ENCODE data around the gene LTB4R. TPM values are rescaled to one million over a fixed set of nuclear protein-coding genes. Genes with fewer than 3 reads are reported as not detected.

Gene LTB4R
- total RNA-seq, 1 donor from 2014 or later = 5.3 TPM

- no peak overlapping the region for H3K4me3 Mint-ChIP-seq
- DNase-seq (ENCODE audit: low read depth, low spot score) = no peak
- no peaks in the 10 kb centered on the region for H3K9me3 Mint-ChIP-seq
- TF ChIP-seq, protein P1, sequence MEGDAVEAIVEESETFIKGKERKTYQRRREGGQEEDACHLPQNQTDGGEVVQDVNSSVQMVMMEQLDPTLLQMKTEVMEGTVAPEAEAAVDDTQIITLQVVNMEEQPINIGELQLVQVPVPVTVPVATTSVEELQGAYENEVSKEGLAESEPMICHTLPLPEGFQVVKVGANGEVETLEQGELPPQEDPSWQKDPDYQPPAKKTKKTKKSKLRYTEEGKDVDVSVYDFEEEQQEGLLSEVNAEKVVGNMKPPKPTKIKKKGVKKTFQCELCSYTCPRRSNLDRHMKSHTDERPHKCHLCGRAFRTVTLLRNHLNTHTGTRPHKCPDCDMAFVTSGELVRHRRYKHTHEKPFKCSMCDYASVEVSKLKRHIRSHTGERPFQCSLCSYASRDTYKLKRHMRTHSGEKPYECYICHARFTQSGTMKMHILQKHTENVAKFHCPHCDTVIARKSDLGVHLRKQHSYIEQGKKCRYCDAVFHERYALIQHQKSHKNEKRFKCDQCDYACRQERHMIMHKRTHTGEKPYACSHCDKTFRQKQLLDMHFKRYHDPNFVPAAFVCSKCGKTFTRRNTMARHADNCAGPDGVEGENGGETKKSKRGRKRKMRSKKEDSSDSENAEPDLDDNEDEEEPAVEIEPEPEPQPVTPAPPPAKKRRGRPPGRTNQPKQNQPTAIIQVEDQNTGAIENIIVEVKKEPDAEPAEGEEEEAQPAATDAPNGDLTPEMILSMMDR (conservative IDR thresholded peaks at IDR 0.05) = no peak
- H3K36me3 Mint-ChIP-seq (ENCODE audit: low read depth) = no peaks in the 10 kb centered on the region
- peaks cover 45% of the 10 kb centered on the region for H3K27me3 Mint-ChIP-seq (ENCODE audit: low read depth)
- H3K4me1 Mint-ChIP-seq = peaks cover 6% of the 10 kb centered on the region
- no peak overlapping the region for H3K27ac Mint-ChIP-seq (ENCODE audit: unreplicated experiment)
Measured at GRCh38 chr14:24329736-24330135, 18.4 kb downstream of the LTB4R start.

- TF ChIP-seq, protein P1 (conservative IDR thresholded peaks at IDR 0.05) = no peak
- H3K4me3 Mint-ChIP-seq = no peak overlapping the region
- H3K27ac Mint-ChIP-seq (ENCODE audit: unreplicated experiment) = no peak overlapping the region
- peaks cover 59% of the 10 kb centered on the region for H3K27me3 Mint-ChIP-seq (ENCODE audit: low read depth)
- DNase-seq (ENCODE audit: low read depth, low spot score) = no peak
- H3K36me3 Mint-ChIP-seq (ENCODE audit: low read depth) = no peaks in the 10 kb centered on the region
- peaks cover 11% of the 10 kb centered on the region for H3K4me1 Mint-ChIP-seq
- no peaks in the 10 kb centered on the region for H3K9me3 Mint-ChIP-seq
Measured at GRCh38 chr14:24330973-24331674, 19.8 kb downstream of the LTB4R start.

DNA sequence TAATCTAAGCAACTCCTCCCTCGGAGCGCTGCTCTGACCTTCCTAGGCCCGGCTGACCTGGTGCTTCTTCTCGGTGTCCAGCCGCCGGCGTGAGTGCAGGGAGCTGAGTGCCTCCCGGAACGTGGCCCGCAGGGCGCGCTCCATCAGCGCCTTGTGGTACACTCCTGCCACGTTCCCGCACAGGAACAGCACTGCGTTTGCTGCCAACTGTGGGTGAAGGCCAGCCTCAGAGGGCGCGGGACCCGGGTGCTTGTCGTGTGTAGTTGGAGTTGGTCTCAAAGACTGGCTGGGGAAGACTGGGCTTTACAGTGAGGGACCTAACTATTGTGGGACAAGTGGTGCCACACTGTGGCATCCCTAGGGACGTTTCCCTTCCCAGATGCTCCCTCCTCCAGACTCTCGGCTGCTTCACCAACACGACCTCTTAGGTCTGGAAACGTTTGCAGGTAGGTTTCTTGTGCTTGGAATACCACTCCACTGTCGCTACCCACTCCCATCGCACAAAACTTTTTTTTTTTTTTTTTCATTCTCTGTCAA lies 20.5 kb downstream of the LTB4R start:
- Mint-ChIP-seq H3K4me3 (no peak overlapping the region), H3K4me1 (peaks cover 11% of the 10 kb centered on the region), H3K36me3 (ENCODE audit: low read depth) (no peaks in the 10 kb centered on the region), H3K27me3 (ENCODE audit: low read depth) (peaks cover 66% of the 10 kb centered on the region), H3K9me3 (no peaks in the 10 kb centered on the region), H3K27ac (ENCODE audit: unreplicated experiment) (no peak overlapping the region)
- TF ChIP-seq, protein P1 (conservative IDR thresholded peaks at IDR 0.05) = no peak
- no peak for DNase-seq (ENCODE audit: low read depth, low spot score)

GRCh38 chr14:24332268-24332993 lies 21.1 kb downstream of the LTB4R start:
- peak; percentile 59 for DNase-seq (ENCODE audit: low read depth, low spot score)
- TF ChIP-seq, protein P1 (conservative IDR thresholded peaks at IDR 0.05) = peak; percentile 69
- Mint-ChIP-seq H3K4me3 (peak overlapping the region; percentile 73), H3K36me3 (ENCODE audit: low read depth) (no peaks in the 10 kb centered on the region), H3K9me3 (no peaks in the 10 kb centered on the region), H3K27ac (ENCODE audit: unreplicated experiment) (no peak overlapping the region), H3K27me3 (ENCODE audit: low read depth) (peaks cover 72% of the 10 kb centered on the region), H3K4me1 (peaks cover 11% of the 10 kb centered on the region)

GRCh38 chr14:24334431-24335291 lies 23.4 kb downstream of the LTB4R start, which contains the start of gene ADCY4:
Gene ADCY4 (minus strand): TSS chr14:24335071. CDS start chr14:24334652, 419 bp downstream.
- Mint-ChIP-seq H3K4me1 (peaks cover 11% of the 10 kb centered on the region), H3K27ac (ENCODE audit: unreplicated experiment) (no peak within 1 kb of the TSS), H3K36me3 (ENCODE audit: low read depth) (no peaks in the 10 kb centered on the region), H3K4me3 (peak within 1 kb of the TSS; percentile 23), H3K27me3 (ENCODE audit: low read depth) (peaks cover 94% of the 10 kb centered on the region), H3K9me3 (no peaks in the 10 kb centered on the region)
- TF ChIP-seq, protein P1 (conservative IDR thresholded peaks at IDR 0.05) = no peak
- DNase-seq (ENCODE audit: low read depth, low spot score) = no peak
